Stomach (tissue), 4 donors: ENCODE data around the gene PIP.

ENCODE experiments used
- CTCF ChIP-seq, 7 experiments: fragments of 450-650 bp in 4 of 7; fragments of 200-600 bp in 3 of 7; sonication (generic) in 3 of 7; IDR thresholded peaks; one replicate each; pipeline ENCODE4 v1.5.1; 2016 to 2019; ENCODE audit warnings: antibody characterized with exemption in 7 of 7, control low read depth in 2 of 7, mild to moderate bottlenecking in 1 of 7
- POLR2A ChIP-seq, 4 donors: fragments of 450-650 bp; IDR thresholded peaks; one replicate each; pipeline ENCODE4 v1.6.1; 2016; ENCODE audit warnings: antibody characterized with exemption in 4 of 4, control low read depth in 2 of 4, mild to moderate bottlenecking in 1 of 4, moderate library complexity in 1 of 4
- POLR2AphosphoS5 ChIP-seq, 3 donors: sonication (generic); formaldehyde crosslinking; IDR thresholded peaks; one replicate each; pipeline ENCODE4 v1.6.1; 2016; ENCODE audit warnings: antibody characterized with exemption in 3 of 3

GRCh38 chr7:143096146-143096545 is 35.7 kb upstream of the PIP start:
- no peak for TF ChIP-seq POLR2AphosphoS5 (IDR thresholded peaks at IDR 0.05)
- no peak for TF ChIP-seq CTCF (IDR thresholded peaks at IDR 0.05)
- no peak for TF ChIP-seq POLR2A (IDR thresholded peaks at IDR 0.05)
